K562 (cell line): ENCODE data around the gene NEURL2. TPM values are rescaled to one million over a fixed set of nuclear protein-coding genes. Genes with fewer than 3 reads are reported as not detected.
A peak's percentile ranks its signal among the peaks of the same experiment; 100 is the strongest.

Experiments
- BRCA1 ChIP-seq, 2 experiments: fragments of 450-650 bp in 1 of 2; sonication (generic) in 1 of 2; formaldehyde crosslinking in 1 of 2; IDR thresholded peaks; 2 replicates each; pipeline versions ENCODE4 v1.5.0 to v1.6.1; 2017 to 2020; ENCODE audit warnings: mild to moderate bottlenecking in 1 of 2, missing genetic modification reagents in 1 of 2
- BRD9 ChIP-seq: fragments of 450-650 bp; IDR thresholded peaks from 2 replicates; pipeline ENCODE4 v1.6.1; 2018; ENCODE audit warnings: low read depth; ENCODE audit not compliant: partially characterized antibody
- CCAR2 ChIP-seq: fragments of 200-400 bp; formaldehyde crosslinking; IDR thresholded peaks from 2 replicates; pipeline ENCODE4 v1.6.1; 2017; ENCODE audit warnings: mild to moderate bottlenecking, low read depth, low read length
- CREM ChIP-seq: IDR thresholded peaks from 2 replicates; pipeline ENCODE4 v1.6.1; 2014; ENCODE audit warnings: antibody characterized with exemption, low read depth
- ETV5 ChIP-seq: sonication (generic); formaldehyde crosslinking; IDR thresholded peaks from 2 replicates; pipeline ENCODE4 v1.4.0; 2020; ENCODE audit warnings: low read depth, mild to moderate bottlenecking, missing genetic modification reagents
- FOXK1 ChIP-seq: sonication (generic); formaldehyde crosslinking; IDR thresholded peaks from 2 replicates; pipeline ENCODE4 v1.8.0; 2022; ENCODE audit warnings: missing genetic modification reagents, mild to moderate bottlenecking, borderline replicate concordance
- HBP1 ChIP-seq: fragments of 450-650 bp; formaldehyde crosslinking; IDR thresholded peaks from 2 replicates; pipeline ENCODE4 v1.4.0; 2022; ENCODE audit warnings: missing genetic modification characterization
- HES1 ChIP-seq: fragments of 450-650 bp; IDR thresholded peaks from 2 replicates; pipeline ENCODE4 v1.6.1; 2016; ENCODE audit warnings: low read depth, mild to moderate bottlenecking, moderate library complexity
- MEF2A ChIP-seq: IDR thresholded peaks from 2 replicates; pipeline ENCODE4 v1.6.1; 2011; ENCODE audit warnings: low read depth, mild to moderate bottlenecking, low read length, moderate library complexity; ENCODE audit not compliant: control insufficient read depth
- MEF2D ChIP-seq: conservative IDR thresholded peaks from 2 replicates; pipeline ENCODE4 v1.6.1; 2016; ENCODE audit warnings: low read depth, missing genetic modification characterization, missing compliant biosample characterization
- NBN ChIP-seq: fragments of 450-650 bp; IDR thresholded peaks from 2 replicates; pipeline ENCODE4 v1.6.1; 2016; ENCODE audit warnings: low read depth, mild to moderate bottlenecking
- POLR2G ChIP-seq: fragments of 200-400 bp; formaldehyde crosslinking; IDR thresholded peaks from 2 replicates; pipeline ENCODE4 v1.6.1; 2017; ENCODE audit warnings: low read depth, mild to moderate bottlenecking, antibody characterized with exemption, low read length, moderate library complexity
- SOX6 ChIP-seq: fragments of 450-650 bp; IDR thresholded peaks from 2 replicates; pipeline ENCODE4 v1.6.1; 2014; ENCODE audit warnings: mild to moderate bottlenecking
- TAL1 ChIP-seq: fragments of 450-650 bp; IDR thresholded peaks from 2 replicates; pipeline ENCODE4 v1.6.1; 2016; ENCODE audit warnings: mild to moderate bottlenecking
- TBL1XR1 ChIP-seq, 2 experiments: IDR thresholded peaks; 2 replicates each; pipeline ENCODE4 v1.6.1; 2012; ENCODE audit warnings: improper control_type of control experiment in 2 of 2, low read length in 2 of 2, mild to moderate bottlenecking in 1 of 2
- TCF15 ChIP-seq: fragments of 250-450 bp; sonication (Bioruptor Pico); IDR thresholded peaks from 2 replicates; pipeline ENCODE4 v1.8.0; 2022; ENCODE audit warnings: moderate library complexity, mild to moderate bottlenecking, inconsistent platforms
- TRIM24 ChIP-seq, 2 experiments: fragments of 450-650 bp; IDR thresholded peaks; 2 replicates each; pipeline ENCODE4 v1.6.1; 2016
- ZFX ChIP-seq: sonication (generic); formaldehyde crosslinking; IDR thresholded peaks from 2 replicates; pipeline ENCODE4 v1.8.0; 2022; ENCODE audit warnings: mild to moderate bottlenecking, missing genetic modification reagents, moderate library complexity
- ZNF354B ChIP-seq: fragments of 250-450 bp; sonication (Bioruptor Pico); IDR thresholded peaks from 2 replicates; pipeline ENCODE4 v1.4.0; 2020
- polyA plus RNA-seq, 8 experiments: library from polyadenylated mRNA; depleted of rRNA in 4 of 8; stranded (reverse) in 5 of 8; unstranded in 3 of 8; fragments of >200 nt; fragmentation: Nextera tagmentation in 2 of 8; fragmentation: Illumina TruSeq in 1 of 8; extraction: Ambion mirVana in 2 of 8; extraction: Trizol in 1 of 8; gene quantifications; 2 replicates each; pipeline versions ENCODE4 v1.2.1 to v1.2.3, GENCODE V29; 2011 to 2014; ENCODE audit warnings: inconsistent platforms in 1 of 8, missing spikeins in 1 of 8
- total RNA-seq, 7 experiments: library from RNA; depleted of rRNA in 6 of 7; stranded (reverse); fragments of >200 nt in 6 of 7; fragmentation: Illumina TruSeq in 2 of 7; extraction: Trizol in 2 of 7; gene quantifications; 2 replicates each; pipeline versions ENCODE4 v1.2.1 to v1.2.3, GENCODE V29; 2011 to 2021; ENCODE audit warnings: low replicate concordance in 1 of 7
- TF ChIP-seq, protein P1 (sequence below): fragments of 250-450 bp; sonication (Bioruptor Pico); IDR thresholded peaks from 2 replicates; pipeline ENCODE4 v1.4.0; 2020; ENCODE audit warnings: mild to moderate bottlenecking, moderate library complexity, borderline replicate concordance

Gene NEURL2
- total and polyA plus RNA-seq, 9 of the 15 experiments (the other 6 are each of a cell fraction or from before 2014, with no cell fraction given) = 0.22 to 1.9 (median 0.50) TPM; not detected in 1

- peak; percentile 74; the same call in 1 of the 2 replicates for TF ChIP-seq HBP1 (CRISPR knock-in tag)
- peak; percentile 33; the same call in 1 of the 2 replicates for TF ChIP-seq CREM
- no peak for TF ChIP-seq ZNF354B
- peak; percentile 96 for TF ChIP-seq ETV5 (CRISPR knock-in tag)
- TF ChIP-seq, protein P1, sequence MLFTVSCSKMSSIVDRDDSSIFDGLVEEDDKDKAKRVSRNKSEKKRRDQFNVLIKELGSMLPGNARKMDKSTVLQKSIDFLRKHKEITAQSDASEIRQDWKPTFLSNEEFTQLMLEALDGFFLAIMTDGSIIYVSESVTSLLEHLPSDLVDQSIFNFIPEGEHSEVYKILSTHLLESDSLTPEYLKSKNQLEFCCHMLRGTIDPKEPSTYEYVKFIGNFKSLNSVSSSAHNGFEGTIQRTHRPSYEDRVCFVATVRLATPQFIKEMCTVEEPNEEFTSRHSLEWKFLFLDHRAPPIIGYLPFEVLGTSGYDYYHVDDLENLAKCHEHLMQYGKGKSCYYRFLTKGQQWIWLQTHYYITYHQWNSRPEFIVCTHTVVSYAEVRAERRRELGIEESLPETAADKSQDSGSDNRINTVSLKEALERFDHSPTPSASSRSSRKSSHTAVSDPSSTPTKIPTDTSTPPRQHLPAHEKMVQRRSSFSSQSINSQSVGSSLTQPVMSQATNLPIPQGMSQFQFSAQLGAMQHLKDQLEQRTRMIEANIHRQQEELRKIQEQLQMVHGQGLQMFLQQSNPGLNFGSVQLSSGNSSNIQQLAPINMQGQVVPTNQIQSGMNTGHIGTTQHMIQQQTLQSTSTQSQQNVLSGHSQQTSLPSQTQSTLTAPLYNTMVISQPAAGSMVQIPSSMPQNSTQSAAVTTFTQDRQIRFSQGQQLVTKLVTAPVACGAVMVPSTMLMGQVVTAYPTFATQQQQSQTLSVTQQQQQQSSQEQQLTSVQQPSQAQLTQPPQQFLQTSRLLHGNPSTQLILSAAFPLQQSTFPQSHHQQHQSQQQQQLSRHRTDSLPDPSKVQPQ (CRISPR knock-in tag) = no peak
- 0 out of 2 replicates have a peak, but pooled peaks have one; percentile 7 for TF ChIP-seq MEF2D (tag)
- TF ChIP-seq TRIM24 (IDR thresholded peaks at IDR 0.05) = peak in 1 of 2 experiments; percentile 68; a peak in 2 of 4 replicates
- TF ChIP-seq TCF15 (CRISPR knock-in tag) = no peak
- TF ChIP-seq TAL1 = peak; percentile 27; the same call in 1 of the 2 replicates
- TF ChIP-seq TBL1XR1 (IDR thresholded peaks at IDR 0.05; ENCODE audit: low read length in 2 of 2) = peak in 1 of 2 experiments; percentile 50; a peak in 2 of 4 replicates
- TF ChIP-seq SOX6 = peak; percentile 81
- no peak for TF ChIP-seq BRD9
- peak; percentile 80 for TF ChIP-seq POLR2G
- TF ChIP-seq BRCA1 (IDR thresholded peaks at IDR 0.05) = no peak
- TF ChIP-seq BRCA1 (CRISPR knock-in tag; IDR thresholded peaks at IDR 0.05) = no peak
- no peak for TF ChIP-seq FOXK1 (CRISPR knock-in tag)
- peak; percentile 63 for TF ChIP-seq NBN
- TF ChIP-seq ZFX = peak; percentile 68
- TF ChIP-seq MEF2A = no peak
- TF ChIP-seq HES1 = peak; percentile 41; the same call in 1 of the 2 replicates
- TF ChIP-seq CCAR2 = no peak
Observed at GRCh38 chr20:45910670-45911485, 19.9 kb upstream of the NEURL2 start (continued).
